H1 (cell line): ENCODE results near the gene CUX1. TPM values are rescaled to one million over a fixed set of nuclear protein-coding genes. Genes with fewer than 3 reads are reported as not detected.
A peak's percentile ranks its signal among the peaks of the same experiment; 100 is the strongest.

Experiments
- CTCF ChIA-PET: fragments of 300-600 bp; sonication (Branson Sonifier 250); formaldehyde crosslinking; loops from one replicate; lab custom pipeline; 2021; ENCODE audit not compliant: partially characterized antibody; lab: Charles Lee
- POLR2A ChIA-PET: fragments of 300-600 bp; sonication (Branson Sonifier 250); formaldehyde crosslinking; loops from one replicate; lab custom pipeline; 2021; ENCODE audit warnings: inconsistent platforms; ENCODE audit not compliant: partially characterized antibody; lab: Charles Lee
- DNase-seq, 2 experiments: peaks; one replicate each; pipeline versions ENCODE4 v3.0.0 to v3.0.0-alpha.2; 2010 to 2022; ENCODE audit warnings: low spot score in 2 of 2, low read depth in 1 of 2, mixed read lengths in 1 of 2
- FAIRE-seq: peaks from 2 replicates; lab custom pipeline; 2011; peaks lifted over from hg19 to GRCh38; lab: Jason Lieb, UNC
- H2AFZ ChIP-seq: 2 replicates; pipeline ENCODE4 v1.8.1; 2012; ENCODE audit warnings: low read length, inconsistent platforms
- H2AK5ac ChIP-seq: 2 replicates; pipeline ENCODE4 v1.6.1; 2013; ENCODE audit warnings: low read depth, low read length
- H2BK120ac ChIP-seq: replicated peaks from 2 replicates; pipeline ENCODE3; 2013; ENCODE audit warnings: low read depth, low read length, inconsistent platforms
- H2BK12ac ChIP-seq: 2 replicates; pipeline ENCODE4 v1.6.1; 2013; ENCODE audit warnings: low read depth, low read length
- H2BK15ac ChIP-seq: 2 replicates; pipeline ENCODE4 v1.6.1; 2013; ENCODE audit warnings: low read length
- H2BK20ac ChIP-seq: 2 replicates; pipeline ENCODE4 v1.6.1; 2013; ENCODE audit warnings: low read length
- H2BK5ac ChIP-seq: 2 replicates; pipeline ENCODE4 v1.6.1; 2013; ENCODE audit warnings: low read depth, low read length
- H3K14ac ChIP-seq: 2 replicates; pipeline ENCODE4 v1.6.1; 2013; ENCODE audit warnings: inconsistent platforms; ENCODE audit not compliant: insufficient read length
- H3K18ac ChIP-seq: 2 replicates; pipeline ENCODE4 v1.6.1; 2013; ENCODE audit warnings: low read length; ENCODE audit errors: extremely low read depth
- H3K23ac ChIP-seq: 2 replicates; pipeline ENCODE4 v1.6.1; 2013; ENCODE audit warnings: inconsistent platforms; ENCODE audit not compliant: insufficient read length
- H3K23me2 ChIP-seq: 2 replicates; pipeline ENCODE4 v1.6.1; 2013; ENCODE audit warnings: low read depth, low read length
- H3K27ac ChIP-seq: 2 replicates; pipeline ENCODE4 v1.6.1; 2011; ENCODE audit warnings: low read depth, low read length, inconsistent platforms
- H3K27me3 ChIP-seq, 4 experiments: replicated peaks in 1 of 4; 1 replicate in 1 of 4; 2 replicates in 3 of 4; pipeline versions ENCODE4 v1.6.1 to v1.8.1; 2011 to 2013; ENCODE audit warnings: low read length in 3 of 4, mild to moderate bottlenecking in 3 of 4, inconsistent platforms in 2 of 4, mixed read lengths in 2 of 4, moderate library complexity in 1 of 4; ENCODE audit not compliant: control insufficient read depth in 3 of 4, insufficient read depth in 3 of 4; ENCODE audit errors: extremely low read depth in 1 of 4
- H3K36me3 ChIP-seq, 4 experiments: 2 replicates each; pipeline versions ENCODE4 v1.6.1 to v1.8.1; 2011 to 2013; ENCODE audit warnings: mild to moderate bottlenecking in 4 of 4, low read length in 3 of 4, moderate library complexity in 2 of 4, control low read depth in 1 of 4, inconsistent platforms in 1 of 4; ENCODE audit not compliant: insufficient read depth in 4 of 4, control insufficient read depth in 2 of 4
- H3K4ac ChIP-seq: replicated peaks from 2 replicates; pipeline ENCODE3; 2013; ENCODE audit warnings: low read length, low read depth, mixed read lengths, inconsistent platforms; ENCODE audit not compliant: insufficient read length
- H3K4me1 ChIP-seq, 4 experiments: replicated peaks in 1 of 4; 1 replicate in 1 of 4; 2 replicates in 3 of 4; pipeline versions ENCODE4 v1.6.1 to v1.8.1; 2011 to 2013; ENCODE audit warnings: low read length in 3 of 4, inconsistent platforms in 2 of 4, mixed read lengths in 1 of 4; ENCODE audit not compliant: insufficient read depth in 4 of 4, control insufficient read depth in 3 of 4
- H3K4me2 ChIP-seq, 2 experiments: 2 replicates each; pipeline versions ENCODE4 v1.6.1 to v1.8.1; 2011 to 2013; ENCODE audit warnings: low read depth in 2 of 2, low read length in 2 of 2, control low read depth in 1 of 2, inconsistent platforms in 1 of 2, mild to moderate bottlenecking in 1 of 2; ENCODE audit not compliant: insufficient read depth in 1 of 2
- H3K4me3 ChIP-seq, 4 experiments: fragments of 200-600, 300-600 bp in 1 of 4; sonication (generic), shearing (Covaris generic), sonication (Bioruptor Twin) in 1 of 4; 2 replicates each; pipeline versions ENCODE4 v1.5.1 to v1.8.1; 2011 to 2016; ENCODE audit warnings: low read length in 4 of 4, low read depth in 3 of 4, control low read depth in 2 of 4, inconsistent platforms in 2 of 4, mild to moderate bottlenecking in 2 of 4, mixed read lengths in 1 of 4, moderate library complexity in 1 of 4; ENCODE audit not compliant: insufficient read depth in 2 of 4; ENCODE audit errors: extremely low read depth in 1 of 4
- H3K56ac ChIP-seq: replicated peaks from 2 replicates; pipeline ENCODE3; 2013; ENCODE audit warnings: low read depth, mild to moderate bottlenecking, mixed read lengths, low read length, inconsistent platforms; ENCODE audit not compliant: insufficient read length
- H3K79me1 ChIP-seq: 2 replicates; pipeline ENCODE4 v1.6.1; 2013; ENCODE audit warnings: low read depth, low read length, control low read depth
- H3K79me2 ChIP-seq, 2 experiments: 2 replicates each; pipeline versions ENCODE4 v1.6.1 to v1.8.1; 2012 to 2013; ENCODE audit warnings: low read length in 2 of 2, mild to moderate bottlenecking in 2 of 2, inconsistent platforms in 1 of 2; ENCODE audit not compliant: insufficient read depth in 2 of 2, control insufficient read depth in 1 of 2
- H3K9ac ChIP-seq, 4 experiments: replicated peaks in 1 of 4; 1 replicate in 1 of 4; 2 replicates in 3 of 4; pipeline versions ENCODE4 v1.6.1 to v1.8.1; 2011 to 2013; ENCODE audit warnings: low read depth in 3 of 4, low read length in 3 of 4, control low read depth in 2 of 4, mild to moderate bottlenecking in 2 of 4, moderate library complexity in 2 of 4, inconsistent platforms in 1 of 4; ENCODE audit errors: extremely low read depth in 1 of 4
- H3K9me3 ChIP-seq, 2 experiments: 2 replicates each; pipeline versions ENCODE4 v1.6.1 to v1.8.1; 2012 to 2013; ENCODE audit warnings: mild to moderate bottlenecking in 2 of 2, moderate library complexity in 2 of 2, control low read depth in 1 of 2, inconsistent platforms in 1 of 2, low read depth in 1 of 2, low read length in 1 of 2, mixed read lengths in 1 of 2; ENCODE audit not compliant: insufficient read depth in 2 of 2
- H4K20me1 ChIP-seq, 2 experiments: replicated peaks in 1 of 2; 2 replicates each; pipeline versions ENCODE3 to v1.8.1; 2011 to 2013; ENCODE audit warnings: inconsistent platforms in 2 of 2, low read length in 2 of 2, mild to moderate bottlenecking in 1 of 2; ENCODE audit not compliant: insufficient read depth in 2 of 2, control insufficient read depth in 1 of 2
- H4K5ac ChIP-seq: 2 replicates; pipeline ENCODE4 v1.6.1; 2013; ENCODE audit warnings: low read length, low read depth, mixed read lengths, inconsistent platforms; ENCODE audit not compliant: insufficient read length
- H4K8ac ChIP-seq: 2 replicates; pipeline ENCODE4 v1.8.0; 2013; ENCODE audit warnings: mild to moderate bottlenecking, moderate library complexity, low read length, inconsistent platforms; ENCODE audit not compliant: insufficient read depth; ENCODE audit errors: extremely low read depth
- H4K91ac ChIP-seq: replicated peaks from 2 replicates; pipeline ENCODE3; 2013; ENCODE audit warnings: low read length, mixed read lengths, inconsistent platforms; ENCODE audit not compliant: insufficient read length
- BRCA1 ChIP-seq: IDR thresholded peaks from 2 replicates; pipeline ENCODE4 v1.6.1; 2012; ENCODE audit warnings: low read depth, low read length, improper control_type of control experiment
- EP300 ChIP-seq, 2 experiments: IDR thresholded peaks; 1 replicate in 1 of 2; 2 replicates in 1 of 2; pipeline ENCODE4 v1.6.1; 2011 to 2012; ENCODE audit warnings: low read depth in 2 of 2, low read length in 2 of 2, mild to moderate bottlenecking in 2 of 2, borderline replicate concordance in 1 of 2, inconsistent platforms in 1 of 2, moderate library complexity in 1 of 2
- GTF2F1 ChIP-seq: IDR thresholded peaks from 2 replicates; pipeline ENCODE4 v1.6.1; 2012; ENCODE audit warnings: low read depth, low read length, improper control_type of control experiment, borderline replicate concordance
- HDAC2 ChIP-seq, 2 experiments: fragments of 300-600 bp in 1 of 2; sonication (generic) in 1 of 2; IDR thresholded peaks; 2 replicates each; pipeline ENCODE4 v1.6.1; 2011 to 2012; ENCODE audit warnings: low read depth in 2 of 2, low read length in 2 of 2, mild to moderate bottlenecking in 2 of 2, moderate library complexity in 2 of 2, borderline replicate concordance in 1 of 2, inconsistent platforms in 1 of 2
- JUND ChIP-seq: IDR thresholded peaks from 2 replicates; pipeline ENCODE4 v1.6.1; 2011; ENCODE audit warnings: mild to moderate bottlenecking, improper control_type of control experiment, low read length
- NANOG ChIP-seq: IDR thresholded peaks from 2 replicates; pipeline ENCODE4 v1.6.1; 2011; ENCODE audit warnings: low read length, low read depth, mild to moderate bottlenecking, inconsistent platforms; ENCODE audit not compliant: insufficient read depth, poor library complexity, severe bottlenecking
- POLR2A ChIP-seq, 2 experiments: IDR thresholded peaks; 1 replicate in 1 of 2; 2 replicates in 1 of 2; pipeline ENCODE4 v1.6.1; 2011; ENCODE audit warnings: low read depth in 2 of 2, low read length in 2 of 2, mild to moderate bottlenecking in 2 of 2; ENCODE audit errors: control extremely low read depth in 1 of 2
- RNF2 ChIP-seq: fragments of 200-900, 300-1000 bp; sonication (generic); IDR thresholded peaks from 2 replicates; pipeline ENCODE4 v1.7.1; 2016; ENCODE audit warnings: borderline replicate concordance, low read depth, mild to moderate bottlenecking, antibody characterized with exemption, low read length; ENCODE audit not compliant: poor library complexity, severe bottlenecking; ENCODE audit errors: missing control alignments
- SIRT6 ChIP-seq: IDR thresholded peaks from one replicate; pipeline ENCODE4 v1.7.1; 2012; ENCODE audit warnings: low read length, inconsistent platforms
- SUZ12 ChIP-seq: fragments of 200-600 bp; sonication (generic); IDR thresholded peaks from 2 replicates; pipeline ENCODE4 v1.6.1; 2012; ENCODE audit warnings: mild to moderate bottlenecking, inconsistent platforms, low read length, moderate library complexity, mixed read lengths
- TCF12 ChIP-seq: IDR thresholded peaks from 2 replicates; pipeline ENCODE4 v1.6.1; 2011; ENCODE audit warnings: low read depth, mild to moderate bottlenecking, low read length
- YY1 ChIP-seq: IDR thresholded peaks from 2 replicates; pipeline ENCODE4 v1.6.1; 2011; ENCODE audit warnings: low read depth, mild to moderate bottlenecking, low read length
- WGBS, 2 experiments: shearing (Covaris generic) in 1 of 2; methylation state at CpG; one replicate each; pipeline versions ENCODE4 v1.1.6 to v1.1.7; 2013 to 2015; ENCODE audit warnings: low lambda C conversion rate in 2 of 2, mixed read lengths in 2 of 2, inconsistent platforms in 1 of 2, low coverage in 1 of 2, missing lambda C conversion rate in 1 of 2; ENCODE audit not compliant: insufficient replicate concordance in 2 of 2, insufficient coverage in 1 of 2, insufficient read length in 1 of 2; ENCODE audit errors: extremely low coverage in 1 of 2, missing lambda C conversion rate in 1 of 2; 5-methylcytosine and 5-hydroxymethylcytosine counted together
- polyA plus RNA-seq, 7 experiments: library from polyadenylated mRNA; depleted of rRNA in 3 of 7; stranded (reverse) in 5 of 7; unstranded in 2 of 7; fragments of >200 nt in 5 of 7; fragments of 200-250 nt in 2 of 7; gene quantifications; 1 replicate in 5 of 7; 2 replicates in 1 of 7; 4 replicates in 1 of 7; pipeline versions ENCODE4 v1.2.1 to v1.2.3, GENCODE V29; 2011 to 2013; ENCODE audit warnings: missing spikeins in 2 of 7, mixed read lengths in 2 of 7
- total RNA-seq: library from RNA; stranded (reverse); fragmentation: NEBNext Ultra II Directional; extraction: Animal tissue kit (Norgen Biotek cat#: 25700); gene quantifications from 2 replicates; pipeline ENCODE4 v1.2.1, GENCODE V29; 2021

The CUX1 gene
- total and polyA plus RNA-seq, 2 of the 8 experiments (the other 6 are each of a cell fraction or from before 2014, with no cell fraction given) = 21.6 to 65.9 TPM

GRCh38 chr7:102270178-102270887 is 452.9 kb downstream of the CUX1 start:
- FAIRE-seq (no peak), DNase-seq (no peak)
- no peaks in the 10 kb centered on the region for H3K23me2 ChIP-seq
- H3K4me3 ChIP-seq = no peak overlapping the region
- H2BK12ac ChIP-seq = 0 out of 2 replicates have a peak overlapping the region, but pooled peaks have one; percentile 55
- WGBS, 2 experiments = 81% methylated on average over 13 of the region's 13 CpGs; no CpG with 5 or more reads in 1 of the 2 experiments
- no peaks in the 10 kb centered on the region for H3K27me3 ChIP-seq
- H2BK20ac ChIP-seq = no peak overlapping the region
- no peaks in the 10 kb centered on the region for H4K20me1 ChIP-seq
- ChIA-PET POLR2A (interaction anchor here (1.4 kb wide), 1 partner anchor 695 kb away, joined by 3 read pairs; no protein-coding TSS in a partner anchor), CTCF (interaction anchor here (0.5 to 3.0 kb wide), 16 partner anchors 8 to 1682 kb away, joined by 3 to 20 read pairs (median 4); no protein-coding TSS in a partner anchor)
- no peak overlapping the region for H3K18ac ChIP-seq
- no peak overlapping the region for H4K8ac ChIP-seq
- H3K23ac ChIP-seq = no peak overlapping the region
- H3K4ac ChIP-seq = no peak overlapping the region
- no peak overlapping the region for H4K91ac ChIP-seq
- H4K5ac ChIP-seq = no peak overlapping the region
- no peak overlapping the region for H3K4me2 ChIP-seq
- no peaks in the 10 kb centered on the region for H3K79me2 ChIP-seq
- no peaks in the 10 kb centered on the region for H3K79me1 ChIP-seq
- no peak overlapping the region for H3K27ac ChIP-seq
- 0 out of 2 replicates have a peak overlapping the region, but pooled peaks have one; percentile 24 for H2AK5ac ChIP-seq
- no peak overlapping the region for H2BK120ac ChIP-seq
- no peak overlapping the region for H2BK5ac ChIP-seq
- no peak overlapping the region for H3K56ac ChIP-seq
- no peaks in the 10 kb centered on the region for H3K9me3 ChIP-seq
- no peak overlapping the region for H2AFZ ChIP-seq
- H2BK15ac ChIP-seq = no peak overlapping the region
- H3K36me3 ChIP-seq = no peaks in the 10 kb centered on the region
- H3K4me1 ChIP-seq = peaks cover 0 to 3% (median 0%) of the 10 kb centered on the region in 4 experiments; a peak in 1 of 7 replicates
- no peak overlapping the region for H3K9ac ChIP-seq
- H3K14ac ChIP-seq = no peak overlapping the region
- TF ChIP-seq SIRT6 (no peak), POLR2A (IDR thresholded peaks at IDR 0.05; ENCODE audit: control extremely low read depth in 1 of 2, low read depth in 2 of 2, low read length in 2 of 2) (no peak), NANOG (no peak), EP300 (IDR thresholded peaks at IDR 0.05; ENCODE audit: borderline replicate concordance in 1 of 2, low read depth in 2 of 2, low read length in 2 of 2) (no peak), RNF2 (no peak), JUND (no peak), GTF2F1 (no peak), YY1 (no peak), TCF12 (no peak), SUZ12 (no peak), BRCA1 (no peak), HDAC2 (IDR thresholded peaks at IDR 0.05; ENCODE audit: borderline replicate concordance in 1 of 2, low read depth in 2 of 2, low read length in 2 of 2) (no peak)
